Colonic mucosa (tissue), 4 donors: ENCODE results near the gene SLC4A9. TPM values are rescaled to one million over a fixed set of nuclear protein-coding genes. Genes with fewer than 3 reads are reported as not detected.

Experiments used
- DNase-seq: peaks from one replicate; pipeline ENCODE4 v3.0.0-alpha.2; 2020
- H3K27ac ChIP-seq: fragments of 200-600 bp; one replicate; pipeline ENCODE4 v1.8.0; 2021
- H3K27me3 ChIP-seq: fragments of 200-600 bp; one replicate; pipeline ENCODE4 v1.8.0; 2021
- H3K36me3 ChIP-seq: fragments of 200-600 bp; one replicate; pipeline ENCODE4 v1.8.0; 2021
- H3K4me1 ChIP-seq: fragments of 200-600 bp; one replicate; pipeline ENCODE4 v1.8.0; 2021; ENCODE audit warnings: mild to moderate bottlenecking
- H3K4me3 ChIP-seq: fragments of 200-600 bp; one replicate; pipeline ENCODE4 v1.8.0; 2021
- H3K9ac ChIP-seq, 2 donors: one replicate each; pipeline ENCODE4 v1.7.0; 2013; ENCODE audit warnings: control low read depth in 2 of 2, low read depth in 2 of 2, low read length in 2 of 2
- H3K9me3 ChIP-seq: fragments of 200-600 bp; one replicate; pipeline ENCODE4 v1.8.0; 2021
- CTCF ChIP-seq: fragments of 200-600 bp; IDR thresholded peaks from one replicate; pipeline ENCODE4 v1.8.0; 2022; ENCODE audit warnings: antibody characterized with exemption, mild to moderate bottlenecking
- intact Hi-C: fragments of 100-400 bp; cut with DNase I; formaldehyde crosslinking; loops from one replicate; pipeline ENCODE4 v1.14.1; 2022
- total RNA-seq, 2 donors: library from RNA; stranded (reverse); fragmentation: NEBNext Ultra II Directional in 1 of 2; extraction: Animal tissue kit (Norgen Biotek cat#: 25700) in 1 of 2; gene quantifications; one replicate each; pipeline ENCODE4 v1.2.1, GENCODE V29; 2021
- donor health status: healthy.
- donor health status: DM: no; HTN: no; CAD: no.
- donor health status: DM: no; HTN: no; CAD: no.

The SLC4A9 gene
- total RNA-seq, 2 donors from 2014 or later: 0.42 TPM; not detected in 1

GRCh38 chr5:140382866-140383265 lies 22.9 kb downstream of the SLC4A9 start:
- TF ChIP-seq CTCF: no peak
- Histone ChIP-seq H3K27me3 (no peaks in the 10 kb centered on the region), H3K4me3 (no peak overlapping the region), H3K27ac (peak overlapping the region; percentile 4), H3K36me3 (no peaks in the 10 kb centered on the region), H3K9ac (no peak overlapping the region), H3K9me3 (no peaks in the 10 kb centered on the region), H3K4me1 (peaks cover 4% of the 10 kb centered on the region)
- DNase-seq: no peak
- intact Hi-C loops: no loop called here

GRCh38 chr5:140383300-140383699 lies 23.3 kb downstream of the SLC4A9 start:
- DNase-seq: peak; percentile 55
- Histone ChIP-seq H3K9ac (no peak overlapping the region), H3K27me3 (no peaks in the 10 kb centered on the region), H3K36me3 (no peaks in the 10 kb centered on the region), H3K9me3 (no peaks in the 10 kb centered on the region), H3K27ac (no peak overlapping the region), H3K4me3 (no peak overlapping the region), H3K4me1 (peaks cover 4% of the 10 kb centered on the region)
- intact Hi-C loops: no loop called here
- no peak for TF ChIP-seq CTCF

GRCh38 chr5:140388052-140388451 lies 28.1 kb downstream of the SLC4A9 start:
- Histone ChIP-seq H3K9ac (no peak overlapping the region), H3K9me3 (no peaks in the 10 kb centered on the region), H3K4me1 (peaks cover 2% of the 10 kb centered on the region), H3K36me3 (no peaks in the 10 kb centered on the region), H3K4me3 (no peak overlapping the region), H3K27ac (no peak overlapping the region), H3K27me3 (no peaks in the 10 kb centered on the region)
- intact Hi-C loops: no loop called here
- no peak for TF ChIP-seq CTCF
- no peak for DNase-seq

- no peaks in the 10 kb centered on the region for H3K9me3 ChIP-seq
- H3K27me3 ChIP-seq: no peaks in the 10 kb centered on the region
- H3K4me3 ChIP-seq: no peak overlapping the region
- no peaks in the 10 kb centered on the region for H3K36me3 ChIP-seq
- H3K27ac ChIP-seq: no peak overlapping the region
- no peaks in the 10 kb centered on the region for H3K4me1 ChIP-seq
- no peak overlapping the region for H3K9ac ChIP-seq
- DNase-seq: no peak
- intact Hi-C loops: no loop called here
- TF ChIP-seq CTCF: no peak
Observed at GRCh38 chr5:140391312-140391711, 31.3 kb downstream of the SLC4A9 start.

GRCh38 chr5:140391732-140392131 lies 31.7 kb downstream of the SLC4A9 start:
- no peaks in the 10 kb centered on the region for H3K9me3 ChIP-seq
- no peak overlapping the region for H3K27ac ChIP-seq
- TF ChIP-seq CTCF: no peak
- no peak overlapping the region for H3K4me3 ChIP-seq
- no peak for DNase-seq
- intact Hi-C loops: no loop called here
- H3K27me3 ChIP-seq: no peaks in the 10 kb centered on the region
- no peak overlapping the region for H3K9ac ChIP-seq
- no peaks in the 10 kb centered on the region for H3K4me1 ChIP-seq
- no peaks in the 10 kb centered on the region for H3K36me3 ChIP-seq

GRCh38 chr5:140393738-140394137 lies 33.7 kb downstream of the SLC4A9 start:
- no peaks in the 10 kb centered on the region for H3K27me3 ChIP-seq
- no peak for DNase-seq
- no peaks in the 10 kb centered on the region for H3K4me1 ChIP-seq
- no peak overlapping the region for H3K4me3 ChIP-seq
- H3K9ac ChIP-seq: no peak overlapping the region
- no peaks in the 10 kb centered on the region for H3K9me3 ChIP-seq
- no peak for TF ChIP-seq CTCF
- H3K36me3 ChIP-seq: no peaks in the 10 kb centered on the region
- intact Hi-C loops: no loop called here
- H3K27ac ChIP-seq: no peak overlapping the region
